Panc1 (cell line): ENCODE data around the gene NR4A1.

Experiments used
- POLR2AphosphoS5 ChIP-seq: IDR thresholded peaks from 2 replicates; pipeline ENCODE4 v1.6.1; 2012; ENCODE audit warnings: mild to moderate bottlenecking, low read depth, low read length, moderate library complexity
- SIN3A ChIP-seq: IDR thresholded peaks from 2 replicates; pipeline ENCODE4 v1.6.1; 2012; ENCODE audit warnings: low read depth, mild to moderate bottlenecking, low read length, moderate library complexity, borderline replicate concordance; ENCODE audit not compliant: insufficient read depth
- TCF7L2 ChIP-seq: IDR thresholded peaks from 2 replicates; pipeline ENCODE4 v1.6.1; 2011; ENCODE audit warnings: mild to moderate bottlenecking, low read depth, low read length, inconsistent platforms
- TF ChIP-seq, protein P1 (sequence below): fragments of 450-650 bp; IDR thresholded peaks from 2 replicates; pipeline ENCODE4 v1.5.1; 2017; ENCODE audit warnings: mild to moderate bottlenecking
- TF ChIP-seq, protein P2 (sequence below), 2 experiments: IDR thresholded peaks; 2 replicates each; pipeline ENCODE4 v1.6.1; 2011 to 2012; ENCODE audit warnings: low read depth in 2 of 2, control low read depth in 1 of 2, low read length in 1 of 2, mild to moderate bottlenecking in 1 of 2, moderate library complexity in 1 of 2; ENCODE audit not compliant: insufficient read depth in 1 of 2

DNA sequence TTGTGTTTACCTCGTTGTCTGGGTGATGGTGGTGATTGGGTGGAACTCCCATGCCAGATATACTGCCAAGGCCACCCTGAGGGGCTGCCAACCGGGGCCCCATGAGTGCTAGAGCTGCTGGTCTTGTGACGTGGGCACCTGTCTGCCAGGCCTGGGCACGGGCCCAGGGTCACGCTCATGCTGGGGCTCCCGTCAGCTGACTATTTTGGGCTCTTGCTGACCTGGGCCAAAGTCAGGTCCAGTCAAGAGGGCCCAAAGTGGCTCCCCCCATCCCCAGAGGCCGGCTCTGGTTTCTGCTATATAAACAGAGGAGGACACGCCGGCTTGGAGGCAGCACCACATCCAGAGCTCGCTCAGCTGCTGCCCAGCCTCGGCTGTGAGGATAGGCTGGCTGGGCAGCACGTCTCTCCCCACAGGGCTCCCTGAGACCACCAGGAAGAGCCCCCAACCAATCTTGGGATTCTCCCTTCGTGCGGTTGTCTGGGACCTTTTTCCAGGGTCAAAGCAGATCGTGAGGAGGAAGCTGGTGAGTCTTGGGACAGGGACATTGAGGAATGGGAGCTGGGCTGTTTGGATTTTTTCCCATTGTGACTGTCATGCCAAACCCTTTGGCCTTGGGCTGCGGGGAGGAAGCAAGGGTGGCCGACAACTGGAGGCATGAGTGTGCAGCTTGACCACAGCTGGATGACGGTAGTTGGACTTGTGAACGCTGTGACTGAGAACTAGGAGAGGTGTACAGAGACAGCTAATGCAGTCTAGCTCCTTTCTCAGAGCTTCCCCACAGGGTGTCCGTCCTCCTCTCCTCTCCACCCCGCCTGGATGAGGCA, 7.6 kb upstream of the NR4A1 start:
- TF ChIP-seq, protein P1, sequence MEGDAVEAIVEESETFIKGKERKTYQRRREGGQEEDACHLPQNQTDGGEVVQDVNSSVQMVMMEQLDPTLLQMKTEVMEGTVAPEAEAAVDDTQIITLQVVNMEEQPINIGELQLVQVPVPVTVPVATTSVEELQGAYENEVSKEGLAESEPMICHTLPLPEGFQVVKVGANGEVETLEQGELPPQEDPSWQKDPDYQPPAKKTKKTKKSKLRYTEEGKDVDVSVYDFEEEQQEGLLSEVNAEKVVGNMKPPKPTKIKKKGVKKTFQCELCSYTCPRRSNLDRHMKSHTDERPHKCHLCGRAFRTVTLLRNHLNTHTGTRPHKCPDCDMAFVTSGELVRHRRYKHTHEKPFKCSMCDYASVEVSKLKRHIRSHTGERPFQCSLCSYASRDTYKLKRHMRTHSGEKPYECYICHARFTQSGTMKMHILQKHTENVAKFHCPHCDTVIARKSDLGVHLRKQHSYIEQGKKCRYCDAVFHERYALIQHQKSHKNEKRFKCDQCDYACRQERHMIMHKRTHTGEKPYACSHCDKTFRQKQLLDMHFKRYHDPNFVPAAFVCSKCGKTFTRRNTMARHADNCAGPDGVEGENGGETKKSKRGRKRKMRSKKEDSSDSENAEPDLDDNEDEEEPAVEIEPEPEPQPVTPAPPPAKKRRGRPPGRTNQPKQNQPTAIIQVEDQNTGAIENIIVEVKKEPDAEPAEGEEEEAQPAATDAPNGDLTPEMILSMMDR = no peak
- TF ChIP-seq SIN3A (no peak), POLR2AphosphoS5 (no peak), TCF7L2 (no peak)
- TF ChIP-seq, protein P2, sequence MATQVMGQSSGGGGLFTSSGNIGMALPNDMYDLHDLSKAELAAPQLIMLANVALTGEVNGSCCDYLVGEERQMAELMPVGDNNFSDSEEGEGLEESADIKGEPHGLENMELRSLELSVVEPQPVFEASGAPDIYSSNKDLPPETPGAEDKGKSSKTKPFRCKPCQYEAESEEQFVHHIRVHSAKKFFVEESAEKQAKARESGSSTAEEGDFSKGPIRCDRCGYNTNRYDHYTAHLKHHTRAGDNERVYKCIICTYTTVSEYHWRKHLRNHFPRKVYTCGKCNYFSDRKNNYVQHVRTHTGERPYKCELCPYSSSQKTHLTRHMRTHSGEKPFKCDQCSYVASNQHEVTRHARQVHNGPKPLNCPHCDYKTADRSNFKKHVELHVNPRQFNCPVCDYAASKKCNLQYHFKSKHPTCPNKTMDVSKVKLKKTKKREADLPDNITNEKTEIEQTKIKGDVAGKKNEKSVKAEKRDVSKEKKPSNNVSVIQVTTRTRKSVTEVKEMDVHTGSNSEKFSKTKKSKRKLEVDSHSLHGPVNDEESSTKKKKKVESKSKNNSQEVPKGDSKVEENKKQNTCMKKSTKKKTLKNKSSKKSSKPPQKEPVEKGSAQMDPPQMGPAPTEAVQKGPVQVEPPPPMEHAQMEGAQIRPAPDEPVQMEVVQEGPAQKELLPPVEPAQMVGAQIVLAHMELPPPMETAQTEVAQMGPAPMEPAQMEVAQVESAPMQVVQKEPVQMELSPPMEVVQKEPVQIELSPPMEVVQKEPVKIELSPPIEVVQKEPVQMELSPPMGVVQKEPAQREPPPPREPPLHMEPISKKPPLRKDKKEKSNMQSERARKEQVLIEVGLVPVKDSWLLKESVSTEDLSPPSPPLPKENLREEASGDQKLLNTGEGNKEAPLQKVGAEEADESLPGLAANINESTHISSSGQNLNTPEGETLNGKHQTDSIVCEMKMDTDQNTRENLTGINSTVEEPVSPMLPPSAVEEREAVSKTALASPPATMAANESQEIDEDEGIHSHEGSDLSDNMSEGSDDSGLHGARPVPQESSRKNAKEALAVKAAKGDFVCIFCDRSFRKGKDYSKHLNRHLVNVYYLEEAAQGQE (IDR thresholded peaks at IDR 0.05; ENCODE audit: insufficient read depth in 1 of 2, low read depth in 2 of 2, low read length in 1 of 2) = no peak
